H4 (cell line): Measurements from ENCODE around the gene AKNAD1. TPM values are rescaled to one million over a fixed set of nuclear protein-coding genes. Genes with fewer than 3 reads are reported as not detected.

Source experiments
- DNase-seq: peaks from one replicate; pipeline ENCODE4 v3.0.0-alpha.2; 2015; ENCODE audit warnings: low spot score
- total RNA-seq: library from RNA; depleted of rRNA; stranded (reverse); fragments of >200 nt; shearing (Covaris generic); gene quantifications from 2 replicates; pipeline ENCODE4 v1.2.3, GENCODE V29; 2014

Gene AKNAD1
- total RNA-seq, 1 experiment from 2014 or later = 0.95 TPM

GRCh38 chr1:108862698-108863477, 6.0 kb upstream of the AKNAD1 start:
- no peak for DNase-seq

- no peak for DNase-seq
These were observed 5.2 kb upstream of the AKNAD1 start for GRCh38 chr1:108862017-108862610.

DNA sequence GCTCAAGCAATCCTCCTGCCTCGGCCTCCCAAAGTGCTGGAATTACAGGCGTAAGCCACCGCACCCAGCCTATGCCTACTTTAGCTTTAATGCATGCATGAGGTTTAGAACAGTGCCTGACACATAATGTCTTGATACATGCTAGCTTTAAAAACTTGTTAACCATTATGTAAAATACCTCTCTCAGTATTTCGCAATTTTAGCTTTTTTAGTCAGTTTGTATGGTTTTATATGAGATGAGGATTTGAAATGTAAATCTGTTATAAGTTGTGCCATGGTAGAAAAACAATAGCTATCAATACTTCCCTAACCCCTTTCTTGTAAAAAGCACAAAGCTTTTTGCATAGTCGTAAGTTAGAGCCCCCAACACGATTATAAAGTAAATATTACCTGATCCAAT, 4.7 kb upstream of the AKNAD1 start:
- DNase-seq = no peak

- DNase-seq = no peak
These were observed 3.5 kb upstream of the AKNAD1 start for GRCh38 chr1:108860190-108860907.

DNA sequence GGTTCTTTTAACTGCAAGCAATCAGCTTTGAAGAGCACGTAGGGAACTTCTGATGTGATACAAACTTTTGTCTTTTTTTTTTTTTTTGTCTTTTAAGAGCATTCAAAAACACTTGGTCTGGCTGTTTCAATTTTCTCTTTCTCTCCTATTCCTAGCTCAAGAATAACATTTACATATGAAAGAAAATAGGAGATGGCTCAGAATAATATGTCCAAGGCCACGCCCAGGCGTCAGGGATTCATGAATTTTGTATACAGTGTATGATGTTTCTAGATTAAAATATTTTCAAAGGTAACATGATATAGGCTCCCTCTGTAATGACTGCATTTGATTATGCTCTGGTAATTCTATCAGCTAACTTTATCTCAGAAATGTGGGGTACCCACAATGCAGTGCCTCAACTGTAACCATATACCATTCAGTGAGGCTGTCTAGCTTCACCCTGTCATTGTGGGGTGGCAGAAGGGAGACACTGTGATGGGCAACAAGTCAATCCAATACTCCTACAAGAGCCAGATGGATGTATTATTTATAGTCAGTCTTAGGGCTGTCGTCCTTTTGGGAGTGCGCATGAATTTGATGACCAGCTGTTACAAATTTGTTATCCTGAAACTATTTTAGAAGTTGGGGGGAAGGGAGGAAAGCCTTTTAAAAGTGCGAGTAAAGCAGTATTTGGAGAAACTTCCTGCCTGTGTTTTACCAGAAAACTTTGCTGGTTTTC, 1.5 kb upstream of the AKNAD1 start:
- no peak for DNase-seq

DNA sequence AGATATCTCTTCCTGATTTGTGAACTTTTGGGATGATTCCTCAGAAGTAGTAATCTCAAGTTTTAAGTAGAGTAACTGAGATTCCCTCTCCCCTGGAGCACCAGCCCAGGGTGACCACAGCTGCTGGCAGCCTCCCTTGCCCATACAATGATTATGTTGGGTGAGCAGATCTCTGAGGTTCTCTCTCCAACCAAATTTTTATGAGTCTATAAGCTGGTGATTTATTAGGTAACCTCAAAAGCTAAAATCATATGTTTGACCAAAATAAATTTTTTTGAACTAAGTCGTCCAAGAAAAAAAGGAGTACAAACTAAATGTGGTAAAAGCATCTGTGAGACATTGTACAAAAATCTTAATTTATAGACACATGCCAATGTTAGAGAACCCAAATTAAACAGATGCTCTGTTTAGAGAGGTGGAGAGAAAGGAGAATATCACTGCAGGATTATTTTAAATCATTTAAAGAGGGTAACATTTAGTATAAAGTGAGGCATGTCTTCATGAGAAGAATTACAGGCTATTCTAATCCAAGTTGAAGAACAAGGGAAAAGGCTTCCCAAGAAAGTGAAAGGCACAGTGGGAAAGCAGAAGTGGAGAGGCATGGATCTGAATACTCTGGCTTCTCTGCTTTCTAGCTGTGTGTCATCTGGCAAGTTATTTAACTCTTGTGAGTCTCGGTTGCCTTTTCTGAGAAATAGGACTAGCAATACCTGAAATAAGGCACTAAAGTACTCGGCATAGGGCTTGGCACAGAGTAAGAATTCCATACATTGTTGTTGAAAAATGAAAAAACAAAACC, 2.5 kb downstream of the AKNAD1 start:
- no peak for DNase-seq

GRCh38 chr1:108852221-108852975, 4.5 kb downstream of the AKNAD1 start:
- no peak for DNase-seq

DNA sequence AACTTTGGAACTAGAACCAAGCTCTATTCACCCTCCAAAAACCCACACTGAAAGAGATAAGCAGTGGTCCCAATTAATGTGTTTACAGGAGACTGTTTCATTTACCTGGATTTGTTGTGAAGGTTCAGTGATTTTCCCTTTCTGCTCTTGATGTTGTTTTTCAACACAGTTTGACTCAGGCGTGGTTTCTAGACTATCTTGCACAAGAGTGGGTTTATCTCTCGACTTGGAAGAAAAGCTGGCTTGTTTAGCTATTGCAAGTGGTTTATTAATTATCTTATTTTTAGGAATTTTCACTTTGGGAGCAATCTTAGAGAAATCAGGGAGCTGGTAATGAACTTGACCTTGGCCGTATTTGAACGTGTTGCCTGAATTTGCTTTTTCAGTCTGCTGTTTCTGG, 5.3 kb downstream of the AKNAD1 start:
- DNase-seq = no peak

DNA sequence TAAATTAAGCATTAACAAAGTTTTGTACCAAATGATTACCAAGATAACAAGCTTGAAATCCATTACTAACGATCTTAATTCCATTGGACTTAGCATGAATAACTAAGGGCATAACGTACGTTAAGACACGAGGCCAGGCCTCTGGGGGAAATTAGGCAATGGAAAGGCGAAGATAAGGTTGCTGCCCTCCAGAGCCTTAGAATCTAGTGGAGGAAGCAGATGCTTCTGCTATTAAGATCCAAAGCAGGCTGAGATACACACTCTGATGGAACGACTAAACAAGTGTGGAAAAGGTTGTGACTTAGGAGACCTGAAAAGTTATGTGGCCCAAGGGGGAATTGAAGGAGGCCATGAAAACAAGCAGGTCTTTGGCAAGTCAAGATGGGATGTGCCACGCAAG, 6.0 kb downstream of the AKNAD1 start:
- DNase-seq = no peak

DNA sequence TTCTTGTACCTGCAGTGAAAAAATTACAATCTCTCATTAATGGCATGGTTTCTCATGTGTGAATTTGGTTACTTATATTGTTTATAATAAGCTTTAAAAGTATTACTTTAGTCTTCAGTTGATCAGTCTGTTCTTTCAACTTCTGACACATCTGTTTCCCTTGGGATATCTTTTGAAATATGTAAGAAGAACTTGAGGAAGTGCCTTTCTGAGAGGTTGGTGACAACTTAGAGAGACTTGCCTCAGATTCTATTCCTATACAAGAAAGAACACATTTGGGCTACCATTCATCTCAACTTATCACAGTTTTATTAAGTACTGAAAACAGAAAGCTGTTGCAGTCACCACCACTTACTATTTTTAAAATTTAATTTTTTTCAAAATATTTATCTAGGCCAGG, 8.1 kb downstream of the AKNAD1 start:
- no peak for DNase-seq

DNA sequence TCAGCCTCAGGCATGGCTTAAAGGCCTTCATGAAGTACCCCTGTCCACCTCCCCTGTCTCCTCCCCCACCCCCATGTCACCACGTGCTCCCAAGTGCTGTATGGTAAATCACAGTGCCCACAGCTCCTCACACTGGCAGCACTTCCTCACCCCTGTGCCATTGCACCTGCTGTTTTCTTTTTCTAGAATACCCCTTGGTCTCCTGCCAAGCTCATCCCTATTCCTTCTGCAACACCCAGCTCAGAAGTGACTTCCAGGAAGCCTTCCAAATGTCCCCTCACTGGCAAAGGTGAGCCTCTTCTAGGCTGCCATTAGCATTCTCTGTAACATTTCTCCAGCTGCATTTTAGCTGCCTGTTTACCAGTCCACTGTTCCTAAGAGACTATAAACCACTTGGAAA, 9.4 kb downstream of the AKNAD1 start:
- DNase-seq = no peak

GRCh38 chr1:108845991-108846390, 10.9 kb downstream of the AKNAD1 start:
- DNase-seq = no peak

DNA sequence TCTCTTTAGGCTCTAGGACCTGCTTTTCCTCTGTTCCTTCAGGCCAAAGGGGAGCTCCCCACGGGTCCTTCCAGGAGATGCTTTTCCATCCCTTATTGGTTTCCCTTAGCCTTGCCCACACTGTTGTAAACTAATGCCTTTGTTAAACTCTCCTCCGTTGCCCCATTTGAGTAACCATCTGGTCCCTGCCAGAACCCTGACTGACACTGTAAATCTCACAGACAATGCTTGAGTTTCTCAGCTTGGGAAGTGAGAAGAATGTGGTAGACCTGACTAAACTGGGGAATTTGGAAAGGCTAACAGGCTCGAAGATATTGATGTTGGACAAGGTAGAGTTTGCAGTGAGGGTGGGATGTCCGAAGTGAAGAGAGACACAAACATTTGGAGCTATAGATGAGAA, 11.4 kb downstream of the AKNAD1 start:
- DNase-seq = no peak

- DNase-seq = no peak
These were observed 13.3 kb downstream of the AKNAD1 start for GRCh38 chr1:108843390-108844137.

DNA sequence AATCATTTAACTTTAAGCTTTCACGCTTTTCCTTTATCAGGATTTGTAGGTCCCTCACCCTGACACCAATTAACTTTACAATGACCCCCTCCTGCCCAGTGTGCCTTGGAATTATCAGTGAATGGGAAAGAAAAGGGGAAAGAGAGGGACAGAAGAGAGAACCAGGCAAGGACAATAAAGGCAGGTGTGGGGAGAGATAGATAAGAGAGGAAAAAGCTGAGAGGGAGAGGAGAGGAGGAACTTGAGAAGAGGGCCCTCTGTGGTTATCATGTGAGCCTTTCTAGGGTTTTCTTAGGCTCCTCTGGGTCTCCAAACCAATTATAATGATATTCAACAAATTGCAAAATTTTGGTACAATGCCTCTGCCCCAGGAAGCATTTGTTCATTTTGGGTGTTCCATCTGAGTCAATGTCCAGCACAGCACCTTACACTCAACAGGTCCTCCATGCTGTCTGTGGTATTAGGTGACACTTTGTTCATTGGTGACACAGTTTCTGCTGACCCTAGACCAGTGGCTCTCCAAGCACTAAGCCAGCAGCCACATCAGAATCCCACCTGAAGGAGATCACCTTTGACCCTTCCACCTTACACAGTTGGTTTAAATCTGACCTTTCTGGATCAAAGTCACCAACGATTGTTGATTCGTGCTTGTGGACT, 14.2 kb downstream of the AKNAD1 start:
- no peak for DNase-seq

DNA sequence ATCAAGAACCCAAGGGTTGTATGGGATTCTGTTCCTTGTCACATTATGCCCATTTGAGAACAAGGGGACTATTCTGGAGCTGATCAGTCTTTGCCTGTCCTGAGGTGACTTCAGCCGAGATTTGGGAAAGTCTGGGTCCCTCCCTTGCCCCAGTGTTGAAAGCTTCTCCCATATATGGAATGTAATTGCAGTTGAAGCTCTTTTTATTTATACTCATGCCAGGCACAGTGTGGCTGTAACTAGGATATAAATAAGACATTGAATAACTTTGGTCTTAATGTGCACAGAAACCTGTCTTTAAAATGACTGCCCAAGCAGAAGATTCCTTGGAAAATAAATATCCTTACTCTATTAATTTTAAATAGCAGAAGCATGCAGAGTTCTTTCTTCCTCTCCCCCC, 15.2 kb downstream of the AKNAD1 start:
- DNase-seq = no peak

GRCh38 chr1:108832929-108833328, 24.0 kb downstream of the AKNAD1 start:
- no peak for DNase-seq

- peak; percentile 44 for DNase-seq
These were observed 25.7 kb downstream of the AKNAD1 start for GRCh38 chr1:108831225-108831624.
